ENCODE measurements around the gene SGSM2. TPM values are rescaled to one million over a fixed set of nuclear protein-coding genes. Genes with fewer than 3 reads are reported as not detected.

Gene SGSM2
- total and polyA plus RNA-seq, 2 of the 13 experiments (the other 11 are each of a cell fraction or from before 2014, with no cell fraction given): 30.4 to 51.3 TPM

DNA sequence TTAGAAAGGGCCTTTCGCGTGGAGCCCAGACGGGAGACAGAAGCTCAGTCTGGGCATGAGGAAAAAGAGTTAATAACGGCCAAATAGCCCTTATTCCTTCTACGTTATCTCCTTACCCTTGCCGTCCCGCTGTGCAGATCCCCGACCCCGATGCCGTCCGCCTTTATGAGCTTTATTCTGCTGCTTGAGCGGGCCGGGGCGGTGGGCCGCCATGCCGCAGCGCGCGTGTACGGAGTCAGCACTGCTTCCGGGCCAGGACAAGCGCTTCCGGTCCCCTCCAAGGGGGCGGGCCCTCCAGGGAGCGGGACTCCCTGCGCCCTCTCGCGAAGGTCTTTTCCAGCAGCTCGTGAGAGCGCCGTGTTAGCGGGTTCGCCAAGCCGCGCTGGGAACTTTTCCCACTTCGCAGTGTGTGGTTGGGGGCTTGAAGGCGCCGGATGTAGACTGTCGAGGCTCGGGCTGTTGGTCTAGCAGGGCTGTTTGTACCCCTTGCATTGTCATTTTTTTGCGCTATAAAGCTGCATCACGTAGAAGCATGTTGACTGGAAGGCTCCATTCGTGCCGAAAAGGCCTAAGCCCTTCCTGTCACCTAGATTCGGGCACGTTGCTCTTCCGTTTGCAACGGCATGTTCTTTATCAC, 968 bp upstream of the SGSM2 start, which contains the start of gene TSR1 (continued):
- TF ChIP-seq, protein P1, sequence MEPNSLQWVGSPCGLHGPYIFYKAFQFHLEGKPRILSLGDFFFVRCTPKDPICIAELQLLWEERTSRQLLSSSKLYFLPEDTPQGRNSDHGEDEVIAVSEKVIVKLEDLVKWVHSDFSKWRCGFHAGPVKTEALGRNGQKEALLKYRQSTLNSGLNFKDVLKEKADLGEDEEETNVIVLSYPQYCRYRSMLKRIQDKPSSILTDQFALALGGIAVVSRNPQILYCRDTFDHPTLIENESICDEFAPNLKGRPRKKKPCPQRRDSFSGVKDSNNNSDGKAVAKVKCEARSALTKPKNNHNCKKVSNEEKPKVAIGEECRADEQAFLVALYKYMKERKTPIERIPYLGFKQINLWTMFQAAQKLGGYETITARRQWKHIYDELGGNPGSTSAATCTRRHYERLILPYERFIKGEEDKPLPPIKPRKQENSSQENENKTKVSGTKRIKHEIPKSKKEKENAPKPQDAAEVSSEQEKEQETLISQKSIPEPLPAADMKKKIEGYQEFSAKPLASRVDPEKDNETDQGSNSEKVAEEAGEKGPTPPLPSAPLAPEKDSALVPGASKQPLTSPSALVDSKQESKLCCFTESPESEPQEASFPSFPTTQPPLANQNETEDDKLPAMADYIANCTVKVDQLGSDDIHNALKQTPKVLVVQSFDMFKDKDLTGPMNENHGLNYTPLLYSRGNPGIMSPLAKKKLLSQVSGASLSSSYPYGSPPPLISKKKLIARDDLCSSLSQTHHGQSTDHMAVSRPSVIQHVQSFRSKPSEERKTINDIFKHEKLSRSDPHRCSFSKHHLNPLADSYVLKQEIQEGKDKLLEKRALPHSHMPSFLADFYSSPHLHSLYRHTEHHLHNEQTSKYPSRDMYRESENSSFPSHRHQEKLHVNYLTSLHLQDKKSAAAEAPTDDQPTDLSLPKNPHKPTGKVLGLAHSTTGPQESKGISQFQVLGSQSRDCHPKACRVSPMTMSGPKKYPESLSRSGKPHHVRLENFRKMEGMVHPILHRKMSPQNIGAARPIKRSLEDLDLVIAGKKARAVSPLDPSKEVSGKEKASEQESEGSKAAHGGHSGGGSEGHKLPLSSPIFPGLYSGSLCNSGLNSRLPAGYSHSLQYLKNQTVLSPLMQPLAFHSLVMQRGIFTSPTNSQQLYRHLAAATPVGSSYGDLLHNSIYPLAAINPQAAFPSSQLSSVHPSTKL (CRISPR knock-in tag; IDR thresholded peaks at IDR 0.05): 0 out of 2 replicates have a peak, but pooled peaks have one; percentile 20
- TF ChIP-seq, protein P2, sequence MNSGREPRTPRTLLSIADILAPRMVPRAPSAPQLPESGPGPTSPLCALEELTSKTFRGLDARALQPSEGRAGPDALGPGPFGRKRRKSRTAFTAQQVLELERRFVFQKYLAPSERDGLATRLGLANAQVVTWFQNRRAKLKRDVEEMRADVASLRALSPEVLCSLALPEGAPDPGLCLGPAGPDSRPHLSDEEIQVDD (CRISPR knock-in tag; IDR thresholded peaks at IDR 0.05; ENCODE audit: borderline replicate concordance): peak; percentile 64; the same call in 1 of the 2 replicates
- TF ChIP-seq, protein P3, sequence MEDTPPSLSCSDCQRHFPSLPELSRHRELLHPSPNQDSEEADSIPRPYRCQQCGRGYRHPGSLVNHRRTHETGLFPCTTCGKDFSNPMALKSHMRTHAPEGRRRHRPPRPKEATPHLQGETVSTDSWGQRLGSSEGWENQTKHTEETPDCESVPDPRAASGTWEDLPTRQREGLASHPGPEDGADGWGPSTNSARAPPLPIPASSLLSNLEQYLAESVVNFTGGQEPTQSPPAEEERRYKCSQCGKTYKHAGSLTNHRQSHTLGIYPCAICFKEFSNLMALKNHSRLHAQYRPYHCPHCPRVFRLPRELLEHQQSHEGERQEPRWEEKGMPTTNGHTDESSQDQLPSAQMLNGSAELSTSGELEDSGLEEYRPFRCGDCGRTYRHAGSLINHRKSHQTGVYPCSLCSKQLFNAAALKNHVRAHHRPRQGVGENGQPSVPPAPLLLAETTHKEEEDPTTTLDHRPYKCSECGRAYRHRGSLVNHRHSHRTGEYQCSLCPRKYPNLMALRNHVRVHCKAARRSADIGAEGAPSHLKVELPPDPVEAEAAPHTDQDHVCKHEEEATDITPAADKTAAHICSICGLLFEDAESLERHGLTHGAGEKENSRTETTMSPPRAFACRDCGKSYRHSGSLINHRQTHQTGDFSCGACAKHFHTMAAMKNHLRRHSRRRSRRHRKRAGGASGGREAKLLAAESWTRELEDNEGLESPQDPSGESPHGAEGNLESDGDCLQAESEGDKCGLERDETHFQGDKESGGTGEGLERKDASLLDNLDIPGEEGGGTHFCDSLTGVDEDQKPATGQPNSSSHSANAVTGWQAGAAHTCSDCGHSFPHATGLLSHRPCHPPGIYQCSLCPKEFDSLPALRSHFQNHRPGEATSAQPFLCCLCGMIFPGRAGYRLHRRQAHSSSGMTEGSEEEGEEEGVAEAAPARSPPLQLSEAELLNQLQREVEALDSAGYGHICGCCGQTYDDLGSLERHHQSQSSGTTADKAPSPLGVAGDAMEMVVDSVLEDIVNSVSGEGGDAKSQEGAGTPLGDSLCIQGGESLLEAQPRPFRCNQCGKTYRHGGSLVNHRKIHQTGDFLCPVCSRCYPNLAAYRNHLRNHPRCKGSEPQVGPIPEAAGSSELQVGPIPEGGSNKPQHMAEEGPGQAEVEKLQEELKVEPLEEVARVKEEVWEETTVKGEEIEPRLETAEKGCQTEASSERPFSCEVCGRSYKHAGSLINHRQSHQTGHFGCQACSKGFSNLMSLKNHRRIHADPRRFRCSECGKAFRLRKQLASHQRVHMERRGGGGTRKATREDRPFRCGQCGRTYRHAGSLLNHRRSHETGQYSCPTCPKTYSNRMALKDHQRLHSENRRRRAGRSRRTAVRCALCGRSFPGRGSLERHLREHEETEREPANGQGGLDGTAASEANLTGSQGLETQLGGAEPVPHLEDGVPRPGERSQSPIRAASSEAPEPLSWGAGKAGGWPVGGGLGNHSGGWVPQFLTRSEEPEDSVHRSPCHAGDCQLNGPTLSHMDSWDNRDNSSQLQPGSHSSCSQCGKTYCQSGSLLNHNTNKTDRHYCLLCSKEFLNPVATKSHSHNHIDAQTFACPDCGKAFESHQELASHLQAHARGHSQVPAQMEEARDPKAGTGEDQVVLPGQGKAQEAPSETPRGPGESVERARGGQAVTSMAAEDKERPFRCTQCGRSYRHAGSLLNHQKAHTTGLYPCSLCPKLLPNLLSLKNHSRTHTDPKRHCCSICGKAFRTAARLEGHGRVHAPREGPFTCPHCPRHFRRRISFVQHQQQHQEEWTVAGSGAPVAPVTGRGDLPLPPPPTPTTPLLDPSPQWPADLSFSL (CRISPR knock-in tag; IDR thresholded peaks at IDR 0.05): no peak; the same call in 1 of the 2 replicates
- peak; percentile 43 for TF ChIP-seq CREB1 (IDR thresholded peaks at IDR 0.05)
- TF ChIP-seq CREB1 (CRISPR knock-in tag; IDR thresholded peaks at IDR 0.05): peak; percentile 78
- TF ChIP-seq ZNF496 (CRISPR knock-in tag; IDR thresholded peaks at IDR 0.05; ENCODE audit: insufficient replicate concordance): no peak
- TF ChIP-seq NAIF1 (CRISPR knock-in tag; IDR thresholded peaks at IDR 0.05; ENCODE audit: borderline replicate concordance): 0 out of 2 replicates have a peak, but pooled peaks have one; percentile 59
- TF ChIP-seq CBX2 (IDR thresholded peaks at IDR 0.05; ENCODE audit: low read depth, low read length): no peak
- TF ChIP-seq CBX2 (CRISPR knock-in tag; IDR thresholded peaks at IDR 0.05; ENCODE audit: low read depth): no peak
- TF ChIP-seq, protein P4, sequence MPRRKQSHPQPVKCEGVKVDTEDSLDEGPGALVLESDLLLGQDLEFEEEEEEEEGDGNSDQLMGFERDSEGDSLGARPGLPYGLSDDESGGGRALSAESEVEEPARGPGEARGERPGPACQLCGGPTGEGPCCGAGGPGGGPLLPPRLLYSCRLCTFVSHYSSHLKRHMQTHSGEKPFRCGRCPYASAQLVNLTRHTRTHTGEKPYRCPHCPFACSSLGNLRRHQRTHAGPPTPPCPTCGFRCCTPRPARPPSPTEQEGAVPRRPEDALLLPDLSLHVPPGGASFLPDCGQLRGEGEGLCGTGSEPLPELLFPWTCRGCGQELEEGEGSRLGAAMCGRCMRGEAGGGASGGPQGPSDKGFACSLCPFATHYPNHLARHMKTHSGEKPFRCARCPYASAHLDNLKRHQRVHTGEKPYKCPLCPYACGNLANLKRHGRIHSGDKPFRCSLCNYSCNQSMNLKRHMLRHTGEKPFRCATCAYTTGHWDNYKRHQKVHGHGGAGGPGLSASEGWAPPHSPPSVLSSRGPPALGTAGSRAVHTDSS (CRISPR knock-in tag; conservative IDR thresholded peaks at IDR 0.05): no peak
- no peak for TF ChIP-seq PTBP1 (IDR thresholded peaks at IDR 0.05; ENCODE audit: low read depth, low read length, poor library complexity, severe bottlenecking)
- TF ChIP-seq, protein P5, sequence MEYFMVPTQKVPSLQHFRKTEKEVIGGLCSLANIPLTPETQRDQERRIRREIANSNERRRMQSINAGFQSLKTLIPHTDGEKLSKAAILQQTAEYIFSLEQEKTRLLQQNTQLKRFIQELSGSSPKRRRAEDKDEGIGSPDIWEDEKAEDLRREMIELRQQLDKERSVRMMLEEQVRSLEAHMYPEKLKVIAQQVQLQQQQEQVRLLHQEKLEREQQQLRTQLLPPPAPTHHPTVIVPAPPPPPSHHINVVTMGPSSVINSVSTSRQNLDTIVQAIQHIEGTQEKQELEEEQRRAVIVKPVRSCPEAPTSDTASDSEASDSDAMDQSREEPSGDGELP (IDR thresholded peaks at IDR 0.05; ENCODE audit: borderline replicate concordance, low read depth): no peak

Data from HepG2 (cell line).